ENCODE results near the gene MPO. TPM values are rescaled to one million over a fixed set of nuclear protein-coding genes. Genes with fewer than 3 reads are reported as not detected.

The MPO gene
- total RNA-seq, 4 donors from 2014 or later, result 1.7 TPM; not detected in 3

- TF ChIP-seq, protein P1, sequence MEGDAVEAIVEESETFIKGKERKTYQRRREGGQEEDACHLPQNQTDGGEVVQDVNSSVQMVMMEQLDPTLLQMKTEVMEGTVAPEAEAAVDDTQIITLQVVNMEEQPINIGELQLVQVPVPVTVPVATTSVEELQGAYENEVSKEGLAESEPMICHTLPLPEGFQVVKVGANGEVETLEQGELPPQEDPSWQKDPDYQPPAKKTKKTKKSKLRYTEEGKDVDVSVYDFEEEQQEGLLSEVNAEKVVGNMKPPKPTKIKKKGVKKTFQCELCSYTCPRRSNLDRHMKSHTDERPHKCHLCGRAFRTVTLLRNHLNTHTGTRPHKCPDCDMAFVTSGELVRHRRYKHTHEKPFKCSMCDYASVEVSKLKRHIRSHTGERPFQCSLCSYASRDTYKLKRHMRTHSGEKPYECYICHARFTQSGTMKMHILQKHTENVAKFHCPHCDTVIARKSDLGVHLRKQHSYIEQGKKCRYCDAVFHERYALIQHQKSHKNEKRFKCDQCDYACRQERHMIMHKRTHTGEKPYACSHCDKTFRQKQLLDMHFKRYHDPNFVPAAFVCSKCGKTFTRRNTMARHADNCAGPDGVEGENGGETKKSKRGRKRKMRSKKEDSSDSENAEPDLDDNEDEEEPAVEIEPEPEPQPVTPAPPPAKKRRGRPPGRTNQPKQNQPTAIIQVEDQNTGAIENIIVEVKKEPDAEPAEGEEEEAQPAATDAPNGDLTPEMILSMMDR (IDR thresholded peaks at IDR 0.05), result no peak
- no peak for TF ChIP-seq POLR2A (IDR thresholded peaks at IDR 0.05)
- Histone ChIP-seq H3K9me3 (no peaks in the 10 kb centered on the region), H3K27ac (peak overlapping the region in 3 of 4 donors; percentile 19 to 62 (median 30)), H3K36me3 (no peaks in the 10 kb centered on the region), H3K4me1 (peaks cover 0 to 19% (median 3%) of the 10 kb centered on the region in 4 donors), H3K4me3 (peak overlapping the region; percentile 45 to 73 (median 57)), H3K27me3 (no peaks in the 10 kb centered on the region)
- no peak for DNase-seq
Measured at GRCh38 chr17:58324056-58324408, 43.3 kb upstream of the MPO start.

DNA sequence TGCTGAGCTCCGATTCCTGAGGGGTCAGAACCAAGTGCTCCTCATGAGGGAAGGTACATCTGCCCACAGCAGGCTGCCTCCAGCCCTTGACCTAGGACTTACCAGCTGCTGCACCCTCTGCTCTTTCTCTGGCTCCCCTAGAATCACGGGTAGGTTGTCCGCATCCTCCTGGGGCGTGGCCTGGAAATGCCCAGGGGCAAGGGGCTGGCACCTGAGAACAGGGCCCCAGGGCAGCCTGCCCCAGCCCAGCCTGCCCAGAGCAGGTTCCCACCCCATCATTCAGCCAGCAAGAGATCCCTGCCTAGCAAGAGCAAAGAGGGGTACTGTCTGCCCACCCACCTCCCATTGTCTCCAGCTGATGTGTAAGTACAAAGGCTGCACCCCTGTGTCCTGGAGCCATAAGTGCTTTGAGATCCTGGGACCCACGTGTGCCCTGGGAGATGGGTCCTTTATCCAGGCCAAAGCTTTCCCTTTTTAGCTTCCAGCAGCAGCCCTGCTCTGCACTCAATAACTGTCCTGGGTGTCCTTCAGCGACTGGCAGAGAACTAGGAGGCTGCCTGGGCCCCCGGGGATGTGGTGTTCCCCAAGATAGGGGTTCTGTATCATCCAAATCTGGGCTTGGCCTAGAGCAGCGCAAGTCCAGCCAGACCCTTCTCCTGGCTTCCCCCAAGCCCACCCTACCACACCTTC is 42.8 kb upstream of the MPO start:
- Histone ChIP-seq H3K27me3 (no peaks in the 10 kb centered on the region), H3K36me3 (no peaks in the 10 kb centered on the region), H3K4me3 (peak overlapping the region in 2 of 4 donors; percentile 68 to 73), H3K9me3 (no peaks in the 10 kb centered on the region), H3K27ac (peak overlapping the region in 1 of 4 donors; percentile 62), H3K4me1 (peaks cover 0 to 17% (median 3%) of the 10 kb centered on the region in 4 donors)
- no peak for DNase-seq
- TF ChIP-seq POLR2A (IDR thresholded peaks at IDR 0.05), result no peak
- TF ChIP-seq, protein P1 (IDR thresholded peaks at IDR 0.05), result no peak

GRCh38 chr17:58322581-58323185 is 41.9 kb upstream of the MPO start:
- Histone ChIP-seq H3K27ac (no peak overlapping the region), H3K9me3 (no peaks in the 10 kb centered on the region), H3K4me3 (no peak overlapping the region), H3K4me1 (peaks cover 0 to 9% (median 5%) of the 10 kb centered on the region in 4 donors), H3K36me3 (no peaks in the 10 kb centered on the region), H3K27me3 (no peaks in the 10 kb centered on the region)
- no peak for DNase-seq
- no peak for TF ChIP-seq POLR2A (IDR thresholded peaks at IDR 0.05)
- TF ChIP-seq, protein P1 (IDR thresholded peaks at IDR 0.05), result no peak

DNA sequence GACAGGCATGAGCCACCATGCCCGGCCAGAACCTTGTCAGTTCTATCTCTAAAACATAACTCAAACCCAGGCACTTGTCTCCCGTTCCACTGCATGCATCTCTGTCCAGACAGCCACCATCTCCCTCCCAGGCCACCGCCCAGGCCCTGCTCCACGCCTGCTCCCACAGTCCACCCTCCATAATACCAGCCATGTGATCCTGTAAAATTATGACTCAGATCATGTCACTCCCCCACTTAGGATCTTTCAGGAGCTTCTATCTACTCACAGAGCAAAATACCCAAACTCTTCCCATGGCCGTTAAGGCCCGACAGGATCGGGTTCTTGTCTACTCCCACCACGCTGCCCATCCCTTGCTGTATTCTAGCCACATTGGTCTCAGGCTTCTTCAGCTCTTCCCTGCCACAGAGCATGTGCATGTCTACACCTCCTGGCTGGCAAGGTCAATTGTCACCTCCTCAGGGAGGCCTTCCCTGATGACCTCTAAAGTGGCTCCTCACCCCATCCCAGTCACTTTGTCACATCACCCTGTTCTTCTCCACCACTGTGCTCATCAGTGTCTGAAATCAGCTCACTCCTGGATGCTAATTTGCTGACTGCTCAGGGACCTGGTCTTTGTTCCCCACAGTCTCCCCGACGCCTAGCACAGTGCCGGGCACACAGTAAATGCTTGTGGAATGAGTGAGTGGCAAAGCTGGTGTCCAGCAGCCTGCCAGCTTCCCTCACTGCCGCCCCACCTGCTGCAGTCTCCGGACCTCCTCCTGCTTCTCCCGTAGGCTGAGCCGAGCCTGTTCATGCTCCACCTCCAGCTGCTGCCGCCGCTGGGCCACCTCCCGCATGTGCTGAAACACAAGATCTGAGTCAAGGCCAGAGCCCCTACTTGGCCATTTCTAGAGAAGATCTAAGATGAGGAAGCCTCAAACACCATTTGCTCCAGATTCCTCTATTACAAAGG is 41.1 kb upstream of the MPO start:
- Histone ChIP-seq H3K9me3 (no peaks in the 10 kb centered on the region), H3K4me3 (no peak overlapping the region), H3K27ac (no peak overlapping the region), H3K36me3 (no peaks in the 10 kb centered on the region), H3K4me1 (peaks cover 0 to 6% (median 6%) of the 10 kb centered on the region in 4 donors), H3K27me3 (no peaks in the 10 kb centered on the region)
- TF ChIP-seq, protein P1 (IDR thresholded peaks at IDR 0.05), result no peak
- no peak for TF ChIP-seq POLR2A (IDR thresholded peaks at IDR 0.05)
- no peak for DNase-seq

- Histone ChIP-seq H3K9me3 (no peaks in the 10 kb centered on the region), H3K27me3 (no peaks in the 10 kb centered on the region), H3K27ac (no peak overlapping the region), H3K4me1 (peaks cover 0 to 6% (median 6%) of the 10 kb centered on the region in 4 donors), H3K4me3 (no peak overlapping the region), H3K36me3 (no peaks in the 10 kb centered on the region)
- TF ChIP-seq POLR2A (IDR thresholded peaks at IDR 0.05), result no peak
- TF ChIP-seq, protein P1 (IDR thresholded peaks at IDR 0.05), result no peak
- DNase-seq, result no peak
Measured at GRCh38 chr17:58320570-58321323, 40.0 kb upstream of the MPO start.

Measured in Peyer's patch (tissue), 4 donors.